ENCODE data around the gene IGFLR1. TPM values are rescaled to one million over a fixed set of nuclear protein-coding genes. Genes with fewer than 3 reads are reported as not detected.
A peak's percentile ranks its signal among the peaks of the same experiment; 100 is the strongest.

IGFLR1 gene
- total and polyA plus RNA-seq, 9 of the 15 experiments (the other 6 are each of a cell fraction or from before 2014, with no cell fraction given), result 1.0 to 14.3 (median 4.6) TPM

- Histone ChIP-seq H3K9ac (ENCODE audit: insufficient read depth in 1 of 2, low read depth in 2 of 2, low read length in 2 of 2) (no peak overlapping the region), H3K36me3 (ENCODE audit: control insufficient read depth, insufficient read depth, low read length) (peaks cover 98% of the 10 kb centered on the region; the same call in 2 of the 3 replicates), H3K79me2 (ENCODE audit: control insufficient read depth, insufficient read depth, low read length) (no peaks in the 10 kb centered on the region), H3K4me1 (replicated peaks in 1 of 2; ENCODE audit: control insufficient read depth in 2 of 2, insufficient read depth in 2 of 2, low read length in 2 of 2) (peaks cover 0 to 4% of the 10 kb centered on the region in 2 experiments; a peak in 1 of 5 replicates), H3K9me3 (replicated peaks; ENCODE audit: control insufficient read depth, insufficient read depth, low read depth, low read length) (no peaks in the 10 kb centered on the region), H4K20me1 (replicated peaks; ENCODE audit: control insufficient read depth, insufficient read depth, low read length) (0 out of 2 replicates have a peak, but pooled peaks cover 2% of the 10 kb centered on the region), H3K9me1 (ENCODE audit: control insufficient read depth, insufficient read depth, low read length) (no peaks in the 10 kb centered on the region), H3K27me3 (ENCODE audit: control insufficient read depth in 2 of 2, insufficient read depth in 2 of 2, low read length in 2 of 2) (no peaks in the 10 kb centered on the region), H3K27ac (ENCODE audit: extremely low read depth, low read depth, low read length) (no peak overlapping the region), H3K4me3 (no peak overlapping the region), H3K4me2 (ENCODE audit: insufficient read depth, low read length) (no peak overlapping the region), H2AFZ (ENCODE audit: low read depth, low read length) (no peak overlapping the region)
- ATAC-seq, result no peak
- BruUV-seq (replicated peaks), result no TSS peak
- TF ChIP-seq RBFOX2 (IDR thresholded peaks at IDR 0.05; ENCODE audit: low read depth, low read length), result peak; percentile 41
- TF ChIP-seq POLR2G (IDR thresholded peaks at IDR 0.05; ENCODE audit: low read depth, low read length), result 0 out of 2 replicates have a peak, but pooled peaks have one; percentile 12
- no peak for TF ChIP-seq E2F3 (CRISPR knock-in tag; IDR thresholded peaks at IDR 0.05)
- in situ Hi-C loops (cut with MboI) (no loop called here), intact Hi-C loops (cut with micrococcal nuclease) (no loop called here)
- FAIRE-seq, result no peak
- WGBS (ENCODE audit: insufficient coverage, low coverage, missing lambda C conversion rate), result 96% methylated on average over 18 of the region's 25 CpGs
- ChIA-PET CTCF (ENCODE audit: low intra/inter-chr PET ratio) (no interaction called here), POLR2A (interaction anchor here (1.7 to 2.9 kb wide), 3 partner anchors 9 to 13 kb away, joined by 7 to 18 read pairs (median 12); partner anchors contain the start of gene KMT2B)
- no peak for DNase-seq (ENCODE audit: extremely low read depth in 1 of 4, low spot score in 3 of 4)
Measured at GRCh38 chr19:35727053-35727955, 14.9 kb downstream of the IGFLR1 start.
